GM08714 (cell line): ENCODE data around the gene HMGB3.

Source experiments
- H3K4me3 ChIP-seq: fragments of 200-500 bp; sonication (Bioruptor generic); 2 replicates; pipeline ENCODE4 v1.5.1; 2014; ENCODE audit warnings: mild to moderate bottlenecking, low read length, inconsistent platforms
- ZNF274 ChIP-seq: IDR thresholded peaks from 2 replicates; pipeline ENCODE4 v1.6.1; 2012; ENCODE audit warnings: mild to moderate bottlenecking, low read depth, low read length

Gene HMGB3

GRCh38 chrX:150989420-150989819, 6.3 kb downstream of the HMGB3 start:
- no peak for TF ChIP-seq ZNF274
- H3K4me3 ChIP-seq, result no peak overlapping the region

- no peak overlapping the region for H3K4me3 ChIP-seq
- TF ChIP-seq ZNF274, result no peak
Observed at GRCh38 chrX:150990910-150991309, 7.8 kb downstream of the HMGB3 start.

DNA sequence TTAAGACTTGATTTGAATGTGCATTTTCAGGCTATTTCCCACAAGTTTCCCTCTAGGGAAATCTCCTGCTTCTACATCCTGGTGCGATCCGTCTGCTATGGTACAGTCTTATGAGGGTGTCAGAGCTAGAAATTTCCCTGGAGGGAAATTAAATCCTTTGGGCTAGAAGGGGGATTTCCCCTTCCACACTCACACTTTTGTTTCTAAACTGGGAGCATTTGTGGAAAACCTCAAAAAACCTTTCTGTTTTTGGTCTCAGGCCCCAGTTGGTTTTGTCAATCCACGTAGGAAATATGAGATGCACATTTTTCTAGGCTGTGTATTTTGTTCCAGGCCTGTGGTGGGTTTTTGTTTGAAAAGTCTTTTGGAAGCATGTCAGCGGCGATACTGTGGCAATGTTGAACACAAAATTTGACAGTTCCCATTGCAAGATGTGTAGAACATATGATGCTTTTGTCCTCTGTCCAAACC, 17.8 kb downstream of the HMGB3 start:
- TF ChIP-seq ZNF274, result no peak
- H3K4me3 ChIP-seq, result no peak overlapping the region

DNA sequence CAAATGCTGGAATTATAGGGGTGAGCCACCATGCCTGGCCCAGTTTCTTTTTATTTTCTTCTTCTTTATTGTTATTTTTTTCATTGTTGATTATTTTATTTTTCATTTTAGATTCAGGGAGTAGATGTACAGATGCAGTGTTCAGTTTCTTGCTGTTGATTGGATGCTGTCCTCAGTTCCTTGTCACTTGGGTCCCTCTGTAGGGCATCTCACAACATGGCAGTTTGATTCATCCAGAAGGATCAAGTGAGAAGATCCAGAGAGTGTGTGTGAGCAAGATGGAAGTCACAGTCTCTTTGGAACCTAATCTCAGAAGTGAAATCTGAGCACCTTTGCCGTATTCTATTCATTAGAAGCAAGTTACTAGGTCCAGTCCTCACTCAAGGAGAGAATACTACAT, 20.9 kb downstream of the HMGB3 start:
- no peak overlapping the region for H3K4me3 ChIP-seq
- no peak for TF ChIP-seq ZNF274

DNA sequence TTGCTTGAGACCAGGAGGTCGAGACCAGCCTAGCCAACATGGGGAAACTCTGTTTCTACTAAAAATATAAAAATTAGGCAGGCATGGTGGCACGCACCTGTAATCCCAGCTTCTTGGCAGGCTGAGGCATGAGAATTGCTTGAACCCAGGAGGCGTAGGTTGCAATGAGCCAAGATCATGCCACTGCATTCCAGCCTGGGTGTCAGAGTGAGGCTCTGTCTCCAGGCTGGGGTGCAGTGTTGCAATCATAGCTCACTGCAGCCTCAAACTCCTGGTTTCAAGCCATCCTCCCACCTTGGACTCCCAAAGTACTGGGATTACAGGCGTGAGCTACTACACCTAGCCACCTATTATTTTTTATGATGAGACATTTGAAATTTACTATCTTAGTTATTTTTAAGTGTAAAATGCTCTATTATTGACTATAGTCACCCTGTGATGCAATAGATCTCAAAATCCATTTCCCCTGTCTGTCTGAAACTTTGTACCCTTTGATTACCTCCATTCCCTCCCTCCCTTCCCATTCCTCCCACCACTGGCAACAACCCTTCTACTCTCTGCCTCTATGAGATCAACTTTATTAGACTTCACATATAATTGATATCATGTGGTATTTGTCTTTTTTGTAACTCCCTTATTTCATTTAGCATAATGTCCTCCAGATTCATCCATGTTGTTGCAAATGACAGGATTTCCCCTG, 23.4 kb downstream of the HMGB3 start:
- H3K4me3 ChIP-seq, result no peak overlapping the region
- no peak for TF ChIP-seq ZNF274

- TF ChIP-seq ZNF274, result no peak
- no peak overlapping the region for H3K4me3 ChIP-seq
Observed at GRCh38 chrX:151009582-151009981, 26.4 kb downstream of the HMGB3 start.

GRCh38 chrX:151013164-151013743, 30.1 kb downstream of the HMGB3 start:
- no peak for TF ChIP-seq ZNF274
- H3K4me3 ChIP-seq, result no peak overlapping the region

GRCh38 chrX:151015684-151016083, 32.5 kb downstream of the HMGB3 start:
- no peak overlapping the region for H3K4me3 ChIP-seq
- TF ChIP-seq ZNF274, result no peak

- no peak overlapping the region for H3K4me3 ChIP-seq
- TF ChIP-seq ZNF274, result no peak
Observed at GRCh38 chrX:151019856-151020255, 36.7 kb downstream of the HMGB3 start.

DNA sequence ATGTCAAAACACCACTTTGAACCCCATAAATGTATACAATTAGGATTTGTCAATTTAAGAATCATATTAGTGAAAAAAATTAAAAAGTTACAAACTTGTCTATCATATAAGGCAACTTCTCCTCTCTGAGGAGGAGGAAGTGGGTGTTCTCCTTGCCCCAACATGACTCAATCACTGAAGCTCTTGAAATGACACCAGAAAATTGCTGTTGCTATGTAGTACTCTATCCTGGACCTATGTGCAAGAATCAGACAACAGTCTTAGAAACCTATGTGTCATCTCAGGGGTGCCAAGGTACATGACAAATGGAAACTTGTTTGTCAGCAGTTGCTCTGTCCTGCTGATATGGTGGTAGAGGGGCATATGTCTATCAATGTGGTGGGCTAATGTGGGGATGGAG, 47.7 kb downstream of the HMGB3 start:
- no peak overlapping the region for H3K4me3 ChIP-seq
- no peak for TF ChIP-seq ZNF274

DNA sequence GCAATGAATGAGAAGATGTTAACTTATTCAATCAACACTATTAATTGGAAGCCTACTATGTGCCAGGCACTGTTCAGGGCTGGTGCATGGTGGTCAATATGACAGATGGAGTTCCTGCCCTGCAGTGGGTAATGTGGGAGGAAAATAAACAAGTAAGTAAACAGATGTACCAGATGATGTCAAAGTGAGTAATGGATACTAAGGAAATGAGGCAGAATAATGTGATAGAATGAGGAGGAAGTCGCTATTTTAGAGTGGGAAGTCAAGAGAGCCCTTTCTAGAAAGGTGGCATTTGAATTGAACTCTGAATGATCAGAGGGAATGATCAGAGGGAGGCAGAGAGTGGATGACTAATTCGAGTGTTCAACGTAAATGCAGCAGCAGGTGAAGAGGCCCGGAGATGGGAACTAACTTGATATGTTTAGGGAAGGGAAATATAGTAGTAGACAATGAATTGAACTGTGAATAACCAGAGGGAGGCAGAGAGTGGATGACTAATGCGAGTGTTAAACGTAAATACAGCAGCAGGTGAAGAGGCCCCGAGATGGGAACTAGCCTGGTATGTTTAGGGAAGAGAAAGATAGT, 48.3 kb downstream of the HMGB3 start:
- TF ChIP-seq ZNF274, result no peak

GRCh38 chrX:151039351-151039750, 56.2 kb downstream of the HMGB3 start:
- TF ChIP-seq ZNF274, result no peak
- no peak overlapping the region for H3K4me3 ChIP-seq

More for the DNA sequence above, 48.3 kb downstream of the HMGB3 start:
- no peak overlapping the region for H3K4me3 ChIP-seq
